WTC11 (cell line): ENCODE results near the gene CADM2. TPM values are rescaled to one million over a fixed set of nuclear protein-coding genes. Genes with fewer than 3 reads are reported as not detected.

ENCODE experiments used
- ATAC-seq: fragments of 200-7000 bp; cut with Tn5 transposase; 2 replicates; pipeline ENCODE4 v1.10.0; 2021; ENCODE audit warnings: mild to moderate bottlenecking, moderate library complexity
- CTCF ChIA-PET: fragments of 300-600 bp; sonication (Branson Sonifier 250); formaldehyde crosslinking; loops from one replicate; lab custom pipeline; 2021; ENCODE audit warnings: antibody characterized with exemption; lab: Charles Lee
- POLR2A ChIA-PET: fragments of 350-600 bp; sonication (Branson Sonifier 250); formaldehyde crosslinking; loops from one replicate; lab custom pipeline; 2021; ENCODE audit warnings: antibody characterized with exemption; lab: Charles Lee
- DNase-seq: peaks from one replicate; pipeline ENCODE4 v3.0.0; 2021; ENCODE audit warnings: low spot score
- H3K27ac Mint-ChIP-seq: 2 replicates; pipeline ENCODE4 v1.8.0; 2021; ENCODE audit warnings: mixed read lengths
- H3K27me3 Mint-ChIP-seq: 2 replicates; pipeline ENCODE4 v1.8.0; 2021; ENCODE audit warnings: low read depth, mild to moderate bottlenecking, moderate library complexity, mixed read lengths
- H3K36me3 Mint-ChIP-seq: 2 replicates; pipeline ENCODE4 v1.8.0; 2021; ENCODE audit warnings: mixed read lengths
- H3K4me1 Mint-ChIP-seq: 2 replicates; pipeline ENCODE4 v1.8.0; 2022; ENCODE audit warnings: mixed read lengths
- H3K4me3 Mint-ChIP-seq: 2 replicates; pipeline ENCODE4 v1.8.0; 2021; ENCODE audit warnings: mild to moderate bottlenecking, moderate library complexity, mixed read lengths
- H3K9me3 Mint-ChIP-seq: 2 replicates; pipeline ENCODE4 v1.8.0; 2021; ENCODE audit warnings: mixed read lengths
- AFF4 ChIP-seq: sonication (generic); formaldehyde crosslinking; IDR thresholded peaks from 2 replicates; pipeline ENCODE4 v1.8.1; 2023; ENCODE audit warnings: mild to moderate bottlenecking, missing genetic modification reagents, borderline replicate concordance
- ARID4B ChIP-seq: sonication (generic); formaldehyde crosslinking; IDR thresholded peaks from 2 replicates; pipeline ENCODE4 v1.8.0; 2023; ENCODE audit warnings: missing genetic modification reagents, mild to moderate bottlenecking, borderline replicate concordance
- ATF6 ChIP-seq: sonication (generic); formaldehyde crosslinking; IDR thresholded peaks from 2 replicates; pipeline ENCODE4 v1.8.1; 2023; ENCODE audit warnings: mild to moderate bottlenecking, missing genetic modification reagents
- ESRRA ChIP-seq: sonication (generic); formaldehyde crosslinking; IDR thresholded peaks from 2 replicates; pipeline ENCODE4 v1.8.1; 2022; ENCODE audit warnings: mild to moderate bottlenecking, missing genetic modification reagents, borderline replicate concordance
- FOXK1 ChIP-seq: sonication (generic); formaldehyde crosslinking; IDR thresholded peaks from 2 replicates; pipeline ENCODE4 v1.8.0; 2022; ENCODE audit warnings: mild to moderate bottlenecking, moderate library complexity, missing genetic modification reagents
- IRF1 ChIP-seq: sonication (generic); formaldehyde crosslinking; IDR thresholded peaks from 2 replicates; pipeline ENCODE4 v1.8.0; 2023; ENCODE audit warnings: missing genetic modification reagents
- MXD4 ChIP-seq: fragments of 250-450 bp; sonication (Bioruptor Pico); IDR thresholded peaks from 2 replicates; pipeline ENCODE4 v1.8.0; 2021; ENCODE audit warnings: mild to moderate bottlenecking, moderate library complexity, borderline replicate concordance
- NFYB ChIP-seq: sonication (generic); formaldehyde crosslinking; conservative IDR thresholded peaks from 2 replicates; pipeline ENCODE4 v1.8.0; 2022; ENCODE audit warnings: low read depth, missing genetic modification reagents
- PRRX2 ChIP-seq: fragments of 250-450 bp; sonication (Bioruptor Pico); IDR thresholded peaks from 2 replicates; pipeline ENCODE4 v1.8.0; 2021; ENCODE audit warnings: mild to moderate bottlenecking
- SMAD3 ChIP-seq: sonication (generic); formaldehyde crosslinking; IDR thresholded peaks from 2 replicates; pipeline ENCODE4 v1.8.0; 2022; ENCODE audit warnings: missing genetic modification reagents, mild to moderate bottlenecking, borderline replicate concordance
- TCF7 ChIP-seq: sonication (generic); formaldehyde crosslinking; IDR thresholded peaks from 2 replicates; pipeline ENCODE4 v1.8.0; 2022; ENCODE audit warnings: mild to moderate bottlenecking, low read depth, missing genetic modification reagents, moderate library complexity
- ZNF121 ChIP-seq: sonication (generic); formaldehyde crosslinking; IDR thresholded peaks from 2 replicates; pipeline ENCODE4 v1.8.0; 2023; ENCODE audit warnings: missing genetic modification reagents
- ZNF138 ChIP-seq: sonication (generic); formaldehyde crosslinking; conservative IDR thresholded peaks from 2 replicates; pipeline ENCODE4 v1.8.1; 2022; ENCODE audit warnings: mild to moderate bottlenecking, moderate library complexity, missing genetic modification reagents
- ZNF219 ChIP-seq: sonication (generic); formaldehyde crosslinking; IDR thresholded peaks from 2 replicates; pipeline ENCODE4 v1.8.0; 2023; ENCODE audit warnings: missing genetic modification reagents, mild to moderate bottlenecking, borderline replicate concordance
- ZNF317 ChIP-seq: sonication (generic); formaldehyde crosslinking; IDR thresholded peaks from 2 replicates; pipeline ENCODE4 v1.8.1; 2023; ENCODE audit warnings: low read depth, mild to moderate bottlenecking, moderate library complexity, missing genetic modification reagents, borderline replicate concordance
- ZNF425 ChIP-seq: fragments of 250-450 bp; sonication (Bioruptor Pico); conservative IDR thresholded peaks from 2 replicates; pipeline ENCODE4 v1.9.0; 2021; ENCODE audit warnings: mild to moderate bottlenecking
- ZNF671 ChIP-seq: fragments of 250-450 bp; sonication (Bioruptor Pico); IDR thresholded peaks from 2 replicates; pipeline ENCODE4 v1.8.0; 2021; ENCODE audit warnings: mild to moderate bottlenecking
- total RNA-seq: library from RNA; stranded (reverse); gene quantifications from 3 replicates; pipeline ENCODE4 v1.2.3, GENCODE V29; 2021
- TF ChIP-seq, protein P1 (sequence below): sonication (generic); formaldehyde crosslinking; IDR thresholded peaks from 2 replicates; pipeline ENCODE4 v1.8.1; 2023; ENCODE audit warnings: mild to moderate bottlenecking, missing genetic modification reagents, moderate library complexity
- TF ChIP-seq, protein P2 (sequence below): fragments of 250-450 bp; sonication (Bioruptor Pico); IDR thresholded peaks from 2 replicates; pipeline ENCODE4 v1.8.0; 2021; ENCODE audit warnings: mild to moderate bottlenecking

CADM2 gene
- total RNA-seq, 1 experiment from 2014 or later, result 18.8 TPM

DNA sequence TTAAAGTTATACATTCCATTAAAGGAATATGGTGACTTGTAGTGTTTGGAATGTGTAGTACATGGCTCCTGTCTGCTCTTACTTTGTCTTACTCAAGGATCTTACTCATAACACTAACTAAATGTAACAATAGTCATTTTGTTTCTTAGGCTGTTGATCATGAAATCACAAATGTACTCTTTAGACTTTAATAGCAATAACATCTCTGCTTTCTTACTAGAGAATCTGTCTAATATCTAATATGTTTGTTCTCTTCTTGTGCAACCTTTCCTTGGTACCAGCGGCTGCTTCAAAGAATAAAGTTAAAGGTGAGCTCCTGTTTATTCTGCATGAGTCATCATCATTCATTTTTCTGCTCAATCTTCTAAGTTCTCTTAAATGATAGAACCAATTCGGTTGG lies 767.5 kb downstream of the CADM2 start:
- H3K27ac Mint-ChIP-seq, result no peak overlapping the region
- no peak for TF ChIP-seq PRRX2
- no peak for TF ChIP-seq MXD4 (CRISPR knock-in tag)
- TF ChIP-seq ZNF138, result no peak
- no peak for TF ChIP-seq ARID4B
- no peak for TF ChIP-seq IRF1 (CRISPR knock-in tag)
- no peak for TF ChIP-seq ZNF425 (CRISPR knock-in tag)
- no peak for TF ChIP-seq ZNF671 (CRISPR knock-in tag)
- no peak for TF ChIP-seq FOXK1
- TF ChIP-seq SMAD3 (CRISPR knock-in tag), result no peak
- no peak for TF ChIP-seq ESRRA (CRISPR knock-in tag)
- no peak for TF ChIP-seq TCF7
- no peak for TF ChIP-seq ZNF219 (CRISPR knock-in tag)
- no peak for TF ChIP-seq ZNF317
- TF ChIP-seq, protein P1, sequence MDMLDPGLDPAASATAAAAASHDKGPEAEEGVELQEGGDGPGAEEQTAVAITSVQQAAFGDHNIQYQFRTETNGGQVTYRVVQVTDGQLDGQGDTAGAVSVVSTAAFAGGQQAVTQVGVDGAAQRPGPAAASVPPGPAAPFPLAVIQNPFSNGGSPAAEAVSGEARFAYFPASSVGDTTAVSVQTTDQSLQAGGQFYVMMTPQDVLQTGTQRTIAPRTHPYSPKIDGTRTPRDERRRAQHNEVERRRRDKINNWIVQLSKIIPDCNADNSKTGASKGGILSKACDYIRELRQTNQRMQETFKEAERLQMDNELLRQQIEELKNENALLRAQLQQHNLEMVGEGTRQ (CRISPR knock-in tag), result no peak
- no peak for TF ChIP-seq ZNF121

GRCh38 chr3:85737846-85738245 lies 779.1 kb downstream of the CADM2 start:
- POLR2A ChIA-PET, result no interaction called here
- no peaks in the 10 kb centered on the region for H3K36me3 Mint-ChIP-seq
- TF ChIP-seq AFF4, result no peak
- TF ChIP-seq, protein P2, sequence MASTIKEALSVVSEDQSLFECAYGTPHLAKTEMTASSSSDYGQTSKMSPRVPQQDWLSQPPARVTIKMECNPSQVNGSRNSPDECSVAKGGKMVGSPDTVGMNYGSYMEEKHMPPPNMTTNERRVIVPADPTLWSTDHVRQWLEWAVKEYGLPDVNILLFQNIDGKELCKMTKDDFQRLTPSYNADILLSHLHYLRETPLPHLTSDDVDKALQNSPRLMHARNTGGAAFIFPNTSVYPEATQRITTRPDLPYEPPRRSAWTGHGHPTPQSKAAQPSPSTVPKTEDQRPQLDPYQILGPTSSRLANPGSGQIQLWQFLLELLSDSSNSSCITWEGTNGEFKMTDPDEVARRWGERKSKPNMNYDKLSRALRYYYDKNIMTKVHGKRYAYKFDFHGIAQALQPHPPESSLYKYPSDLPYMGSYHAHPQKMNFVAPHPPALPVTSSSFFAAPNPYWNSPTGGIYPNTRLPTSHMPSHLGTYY (CRISPR knock-in tag), result no peak
- TF ChIP-seq ZNF219 (CRISPR knock-in tag), result no peak
- TF ChIP-seq ATF6 (CRISPR knock-in tag), result no peak
- no peak for TF ChIP-seq NFYB (CRISPR knock-in tag)

More for the DNA sequence above, 767.5 kb downstream of the CADM2 start:
- no peak for DNase-seq
- POLR2A ChIA-PET, result no interaction called here
- Mint-ChIP-seq H3K27me3 (no peaks in the 10 kb centered on the region), H3K36me3 (peaks cover 9% of the 10 kb centered on the region), H3K4me1 (no peaks in the 10 kb centered on the region), H3K9me3 (peaks cover 15% of the 10 kb centered on the region), H3K4me3 (no peak overlapping the region)
- CTCF ChIA-PET, result no interaction called here
- no peak for ATAC-seq

More at GRCh38 chr3:85737846-85738245, 779.1 kb downstream of the CADM2 start:
- ATAC-seq (no peak), DNase-seq (no peak)
- Mint-ChIP-seq H3K4me1 (peaks cover 2% of the 10 kb centered on the region), H3K9me3 (no peaks in the 10 kb centered on the region), H3K27ac (no peak overlapping the region), H3K27me3 (no peaks in the 10 kb centered on the region), H3K4me3 (no peak overlapping the region)
- CTCF ChIA-PET, result no interaction called here
